Subcutaneous adipose tissue (tissue), 4 donors: ENCODE measurements around the gene ELMO1. TPM values are rescaled to one million over a fixed set of nuclear protein-coding genes. Genes with fewer than 3 reads are reported as not detected.

Source experiments
- total RNA-seq, 4 donors: library from RNA; depleted of rRNA; stranded (reverse); fragments of >200 nt; gene quantifications; one replicate each; pipeline ENCODE4 v1.1.0, GENCODE V29; 2016
- TF ChIP-seq, protein P1 (sequence below): fragments of 450-650 bp; IDR thresholded peaks from one replicate; pipeline ENCODE4 v1.5.1; 2016; ENCODE audit warnings: low read depth, mild to moderate bottlenecking, control low read depth, antibody characterized with exemption, moderate library complexity

Gene ELMO1
- total RNA-seq, 4 donors from 2014 or later = 97.1 to 129 (median 126) TPM

DNA sequence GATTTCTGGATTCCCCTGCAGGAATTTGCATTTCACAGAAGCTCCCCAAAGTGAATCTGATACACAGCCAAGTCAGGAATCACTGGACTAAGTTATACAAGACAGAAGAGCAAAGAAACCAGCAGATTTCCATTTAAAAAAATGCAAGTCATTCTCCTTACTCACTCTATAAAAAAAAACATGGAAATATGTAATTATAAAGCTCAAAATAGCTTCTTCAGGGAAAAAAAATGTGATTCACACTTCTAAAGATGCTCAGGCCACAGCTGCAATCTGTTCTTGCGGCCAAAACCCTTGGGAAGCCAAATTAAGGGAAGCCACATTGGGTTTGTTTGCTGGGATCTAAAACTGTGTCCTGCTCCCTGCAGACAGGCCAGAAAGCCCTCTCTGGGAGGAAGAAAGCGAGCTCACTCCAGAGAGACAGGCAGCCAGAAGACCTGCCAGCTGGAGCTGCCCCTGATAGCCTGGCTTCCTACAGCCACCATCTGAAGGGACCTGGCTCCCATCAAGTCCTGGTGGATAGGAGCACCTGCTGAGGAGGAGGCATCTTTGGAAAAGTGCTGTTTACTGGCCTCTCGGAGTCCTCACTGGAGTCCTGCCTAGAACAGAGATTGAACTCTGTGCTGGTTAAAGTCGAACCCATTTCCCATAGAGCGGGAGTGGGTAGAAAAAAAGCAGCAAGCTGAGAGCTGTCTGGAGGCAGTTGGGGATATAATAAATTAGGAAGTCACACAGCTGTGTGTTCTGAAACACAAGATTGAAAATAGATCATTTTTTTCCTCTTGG lies 365.2 kb downstream of the ELMO1 start:
- TF ChIP-seq, protein P1, sequence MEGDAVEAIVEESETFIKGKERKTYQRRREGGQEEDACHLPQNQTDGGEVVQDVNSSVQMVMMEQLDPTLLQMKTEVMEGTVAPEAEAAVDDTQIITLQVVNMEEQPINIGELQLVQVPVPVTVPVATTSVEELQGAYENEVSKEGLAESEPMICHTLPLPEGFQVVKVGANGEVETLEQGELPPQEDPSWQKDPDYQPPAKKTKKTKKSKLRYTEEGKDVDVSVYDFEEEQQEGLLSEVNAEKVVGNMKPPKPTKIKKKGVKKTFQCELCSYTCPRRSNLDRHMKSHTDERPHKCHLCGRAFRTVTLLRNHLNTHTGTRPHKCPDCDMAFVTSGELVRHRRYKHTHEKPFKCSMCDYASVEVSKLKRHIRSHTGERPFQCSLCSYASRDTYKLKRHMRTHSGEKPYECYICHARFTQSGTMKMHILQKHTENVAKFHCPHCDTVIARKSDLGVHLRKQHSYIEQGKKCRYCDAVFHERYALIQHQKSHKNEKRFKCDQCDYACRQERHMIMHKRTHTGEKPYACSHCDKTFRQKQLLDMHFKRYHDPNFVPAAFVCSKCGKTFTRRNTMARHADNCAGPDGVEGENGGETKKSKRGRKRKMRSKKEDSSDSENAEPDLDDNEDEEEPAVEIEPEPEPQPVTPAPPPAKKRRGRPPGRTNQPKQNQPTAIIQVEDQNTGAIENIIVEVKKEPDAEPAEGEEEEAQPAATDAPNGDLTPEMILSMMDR = no peak

DNA sequence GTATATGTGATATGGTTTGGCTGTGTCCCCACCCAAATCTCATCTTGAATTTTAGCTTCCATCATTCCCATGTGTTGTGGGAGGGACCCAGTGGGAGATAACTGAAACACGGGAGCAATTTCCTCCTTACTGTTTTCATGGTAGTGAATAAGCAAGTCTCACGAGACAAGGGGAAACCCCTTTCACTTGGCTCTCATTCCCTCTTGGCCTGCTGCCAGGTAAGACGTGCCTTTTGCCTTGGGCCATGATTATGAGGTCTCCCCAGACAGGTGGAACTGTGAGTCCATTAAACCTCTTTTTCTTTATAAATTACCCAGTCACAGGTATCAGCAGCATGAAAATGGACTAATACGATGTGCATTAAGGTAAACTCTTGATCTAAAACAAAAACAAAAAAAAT lies 367.2 kb downstream of the ELMO1 start:
- TF ChIP-seq, protein P1 = no peak

GRCh38 chr7:37079420-37079819 lies 369.2 kb downstream of the ELMO1 start:
- TF ChIP-seq, protein P1 = no peak

- TF ChIP-seq, protein P1 = no peak
Measured at GRCh38 chr7:37076668-37077067, 372.0 kb downstream of the ELMO1 start.

GRCh38 chr7:37074370-37074769 lies 374.3 kb downstream of the ELMO1 start:
- TF ChIP-seq, protein P1 = no peak

- TF ChIP-seq, protein P1 = no peak
Measured at GRCh38 chr7:37071124-37071523, 377.5 kb downstream of the ELMO1 start.

DNA sequence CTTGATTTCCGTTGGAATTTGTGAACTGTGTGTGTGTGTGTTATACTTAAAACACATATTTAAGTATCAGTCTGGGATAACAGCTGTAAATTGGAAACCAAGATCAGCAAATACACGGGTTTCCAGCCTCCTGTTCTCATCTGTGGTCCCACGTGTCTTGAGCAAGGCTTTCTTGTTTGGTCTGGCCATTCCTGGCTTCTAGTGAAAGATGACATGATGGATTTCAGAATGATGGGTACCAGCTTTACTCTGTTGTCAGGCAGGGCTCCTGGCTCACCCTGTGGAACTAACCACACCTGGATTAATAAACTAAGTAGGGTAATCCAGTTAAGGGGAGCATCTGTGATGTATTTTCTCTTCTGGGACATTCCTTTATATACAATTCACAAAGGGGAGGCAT lies 378.2 kb downstream of the ELMO1 start:
- TF ChIP-seq, protein P1 = no peak
